GM18499 (cell line): Measurements from ENCODE around the gene NDUFA3.

Source experiments
- ATAC-seq: cut with Tn5 transposase; IDR thresholded peaks from one replicate; pipeline ENCODE4 v1.9.1; 2021; ENCODE audit warnings: moderate number of reproducible peaks; ENCODE audit not compliant: insufficient read depth, unreplicated experiment

Gene NDUFA3

DNA sequence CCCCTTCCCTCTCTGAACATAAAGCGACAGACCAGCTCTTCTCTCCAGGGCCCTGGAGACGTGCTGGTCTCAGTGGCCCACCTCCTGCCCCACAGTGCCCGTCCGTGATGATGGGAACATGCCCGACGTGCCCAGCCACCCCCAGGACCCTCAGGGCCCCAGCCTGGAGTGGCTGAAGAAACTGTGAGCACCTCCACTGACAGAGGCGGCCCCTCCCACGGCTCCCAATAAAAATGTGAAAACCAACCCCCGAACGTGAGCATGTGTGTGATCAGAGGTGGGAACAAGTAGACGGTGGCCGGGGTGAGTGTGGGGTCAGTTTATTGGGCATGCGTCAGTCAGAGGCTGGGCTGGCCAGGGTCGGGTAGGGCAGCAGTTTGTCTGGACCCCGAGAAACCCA, 4.1 kb downstream of the NDUFA3 start:
- no peak for ATAC-seq

DNA sequence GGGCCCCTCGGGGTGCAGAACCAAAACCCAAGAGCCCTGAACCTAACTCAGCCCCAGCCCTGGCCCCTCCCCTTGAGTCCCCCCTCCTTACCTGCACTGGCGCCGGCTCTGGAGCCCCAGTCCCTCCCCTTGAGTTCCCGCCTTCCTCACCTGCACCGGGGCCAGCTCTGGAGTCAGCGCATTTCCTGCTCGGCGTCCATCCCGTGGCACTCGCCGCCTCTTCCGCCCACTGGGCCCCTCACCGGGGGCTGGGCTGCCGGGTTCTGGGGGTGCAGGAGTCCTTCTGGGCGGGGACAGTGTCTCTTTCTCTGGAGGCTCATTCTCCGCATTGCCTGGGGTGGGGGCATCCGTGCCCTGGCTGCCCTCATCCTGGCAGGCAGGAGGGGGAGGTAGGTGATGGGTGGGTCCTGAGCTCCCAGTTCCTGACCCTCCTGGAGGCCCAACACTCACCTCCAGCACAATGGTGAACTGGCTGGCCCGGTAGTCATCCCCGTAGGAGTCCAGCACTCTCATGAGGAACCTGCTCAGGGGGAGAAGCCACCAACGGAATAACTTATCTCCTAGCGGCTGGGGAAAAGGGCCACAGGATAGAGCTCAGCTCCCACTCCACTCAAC, 5.3 kb downstream of the NDUFA3 start:
- no peak for ATAC-seq

DNA sequence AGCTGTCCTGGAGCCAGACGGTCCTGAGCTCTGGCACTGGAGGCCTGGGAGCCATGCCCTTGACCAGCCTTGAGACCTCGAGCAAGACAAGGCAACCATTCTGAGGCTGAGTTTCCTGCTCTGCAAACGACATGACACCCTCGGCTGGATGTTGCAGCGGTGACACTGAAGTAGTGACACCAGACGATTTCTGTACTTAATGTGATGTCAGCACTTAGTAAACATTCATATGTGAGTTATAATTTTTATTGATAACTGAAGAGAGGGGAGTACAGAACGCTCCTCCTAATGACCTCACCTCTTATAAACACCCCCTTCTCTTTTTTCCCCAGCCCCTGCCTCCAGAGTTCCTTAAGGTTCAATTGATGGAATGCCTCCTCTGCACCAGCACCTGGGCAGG, 5.8 kb downstream of the NDUFA3 start:
- ATAC-seq = no peak

DNA sequence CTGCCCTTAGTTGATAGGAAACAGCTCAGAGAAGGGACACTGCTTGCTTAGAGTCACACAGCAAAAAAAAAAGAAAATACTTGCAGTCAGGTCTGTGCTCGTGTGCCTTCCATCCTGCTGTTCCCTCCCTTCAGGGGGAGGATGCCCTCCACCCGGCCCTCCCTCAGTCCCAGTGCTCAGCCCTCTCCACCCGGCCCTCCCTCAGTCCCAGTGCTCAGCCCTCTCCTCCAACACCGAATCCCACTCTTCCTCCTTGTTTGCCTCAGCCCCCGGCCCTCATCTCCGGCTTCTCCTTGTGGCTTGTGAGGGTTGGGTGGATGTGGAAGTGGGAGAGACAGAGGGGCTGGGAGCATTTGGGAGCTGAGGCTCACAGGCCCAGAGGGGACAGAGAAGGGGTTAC, 7.0 kb downstream of the NDUFA3 start:
- no peak for ATAC-seq

DNA sequence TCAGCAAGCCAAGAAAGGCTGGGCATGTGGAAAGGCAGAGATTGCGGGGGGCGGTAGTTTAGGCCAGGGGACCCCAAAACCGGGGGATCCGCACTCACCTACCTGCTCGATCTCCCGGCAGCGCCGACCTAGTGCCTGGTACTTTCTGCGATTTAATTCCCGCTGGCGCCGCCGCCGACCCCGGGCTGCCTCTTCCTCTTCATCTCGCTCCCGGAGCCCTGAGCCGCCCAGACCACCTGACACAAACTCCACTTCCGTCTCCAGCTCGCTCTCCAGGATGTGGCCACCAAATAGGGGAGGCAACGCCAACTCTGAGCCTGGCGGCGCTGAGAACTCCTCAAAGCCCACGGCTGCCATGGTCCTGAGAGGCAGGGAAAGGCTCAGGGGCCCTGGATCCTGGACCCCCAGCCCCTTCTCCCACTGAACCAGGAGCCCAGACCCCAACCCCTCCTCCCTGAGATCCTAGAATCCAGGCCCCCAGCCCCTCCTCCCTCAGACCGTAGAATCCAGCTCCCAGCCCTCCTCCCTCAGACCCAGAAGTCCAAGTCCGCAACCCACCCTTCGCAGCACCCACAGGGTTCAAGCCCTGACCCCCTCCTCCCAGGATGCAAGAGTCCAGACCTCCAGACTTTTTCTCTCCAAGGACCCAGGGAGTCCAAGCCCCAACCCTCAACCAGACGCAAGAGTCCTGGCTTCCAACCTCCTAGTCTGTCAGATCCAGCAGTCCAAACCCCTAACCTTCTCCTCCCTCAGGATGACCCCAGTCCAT, 11.9 kb downstream of the NDUFA3 start:
- no peak for ATAC-seq

DNA sequence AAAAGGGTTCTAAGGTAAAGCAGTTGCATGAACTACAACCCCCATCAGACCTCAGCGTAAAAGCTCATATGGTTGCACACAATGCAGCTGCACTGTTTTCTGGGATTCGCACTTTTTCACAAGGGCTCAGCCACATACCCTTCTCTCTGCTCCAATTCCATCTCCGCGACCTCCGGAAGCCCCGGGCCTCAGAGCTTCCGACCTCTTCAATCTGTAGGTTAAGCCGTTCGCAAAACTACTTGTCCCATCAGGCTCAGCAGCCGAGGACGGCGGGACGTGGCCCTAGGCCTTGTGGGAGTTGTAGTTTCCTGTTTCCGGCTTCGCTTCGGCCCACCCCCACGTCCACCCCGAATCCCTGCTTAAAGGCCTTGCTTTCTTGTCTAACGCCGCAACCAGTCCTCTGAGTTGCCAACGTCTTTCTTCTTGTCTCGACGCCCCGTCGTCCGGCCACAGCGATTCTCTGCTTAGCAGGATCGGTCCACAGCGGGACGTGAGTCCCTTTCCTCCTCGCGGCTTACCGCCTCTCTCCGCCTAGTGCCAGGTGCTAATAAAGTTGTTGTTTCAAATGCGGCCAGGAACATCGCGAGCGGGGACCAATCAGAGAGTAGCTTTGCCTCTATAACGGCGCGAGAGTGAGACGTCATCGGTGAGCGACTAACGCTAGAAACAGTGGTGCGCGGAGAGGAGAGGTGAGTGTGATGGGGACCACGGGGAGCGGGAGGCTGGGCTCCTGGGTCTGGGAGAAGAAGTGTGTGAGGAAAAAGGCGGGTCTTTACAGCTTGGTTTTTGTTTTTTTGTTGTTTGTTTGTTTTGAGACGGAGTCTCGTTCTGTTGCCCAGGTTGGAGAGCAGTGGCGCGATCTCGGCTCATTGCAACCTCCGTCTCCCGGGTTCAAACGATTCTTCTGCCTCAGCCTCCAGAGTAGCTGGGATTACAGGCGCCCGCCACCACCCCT, 12.7 kb downstream of the NDUFA3 start, which contains the start of the genes PRPF31 and TFPT:
PRPF31 (plus strand) TSS at position 646 of the 955 bp plus-strand sequence. CDS start 2,525 bp downstream, outside the sequence.
TFPT (minus strand) TSS at position 549 of the 955 bp plus-strand sequence; CDS start at position 161, 388 bp downstream.
- peak; percentile 64 for ATAC-seq

DNA sequence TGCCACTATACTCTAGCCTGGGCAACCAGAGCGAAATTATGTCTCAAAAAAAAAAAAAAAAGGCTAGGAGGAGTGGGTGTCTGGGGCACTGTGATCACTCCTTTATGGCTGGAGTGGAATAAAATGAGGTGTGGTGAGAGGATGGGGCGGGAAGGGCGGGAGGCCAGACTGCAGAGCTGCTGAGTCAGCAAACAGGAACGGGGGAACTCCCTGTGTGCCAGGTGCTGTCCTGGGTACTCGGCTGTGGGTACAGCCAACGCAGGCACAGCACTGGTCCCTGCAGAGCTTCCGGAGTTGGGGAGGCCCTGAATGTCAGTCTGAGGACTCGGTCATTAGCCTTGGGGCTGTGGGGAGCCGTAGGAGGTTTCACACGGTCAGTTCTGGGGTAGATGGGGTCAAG, 18.6 kb downstream of the NDUFA3 start:
- no peak for ATAC-seq

DNA sequence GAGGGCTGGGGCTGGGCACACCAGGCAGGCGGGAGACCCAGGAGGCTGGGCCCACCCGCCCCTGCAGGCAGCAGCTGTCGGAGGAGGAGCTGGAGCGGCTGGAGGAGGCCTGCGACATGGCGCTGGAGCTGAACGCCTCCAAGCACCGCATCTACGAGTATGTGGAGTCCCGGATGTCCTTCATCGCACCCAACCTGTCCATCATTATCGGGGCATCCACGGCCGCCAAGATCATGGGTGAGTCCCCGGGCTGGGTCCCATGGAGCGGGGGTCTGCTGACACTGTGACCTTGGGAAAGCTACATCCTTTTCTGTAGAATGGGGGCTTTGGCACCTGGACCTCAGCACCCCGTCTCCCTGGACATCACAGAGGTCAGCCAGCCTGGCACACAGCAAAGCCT, 21.0 kb downstream of the NDUFA3 start:
- ATAC-seq = no peak

DNA sequence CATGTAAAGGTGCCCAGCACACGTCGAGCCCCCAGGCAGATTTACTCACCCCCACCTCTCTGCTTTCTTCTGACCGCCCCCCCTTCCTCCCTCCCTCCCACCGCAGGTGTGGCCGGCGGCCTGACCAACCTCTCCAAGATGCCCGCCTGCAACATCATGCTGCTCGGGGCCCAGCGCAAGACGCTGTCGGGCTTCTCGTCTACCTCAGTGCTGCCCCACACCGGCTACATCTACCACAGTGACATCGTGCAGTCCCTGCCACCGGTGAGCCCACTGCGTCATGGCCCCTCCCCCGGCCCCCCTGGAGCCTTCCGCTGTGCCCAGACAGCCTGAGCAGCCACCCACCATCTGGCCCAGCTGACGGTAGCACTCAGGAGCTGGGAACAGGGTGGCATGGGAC, 21.7 kb downstream of the NDUFA3 start:
- ATAC-seq = no peak

DNA sequence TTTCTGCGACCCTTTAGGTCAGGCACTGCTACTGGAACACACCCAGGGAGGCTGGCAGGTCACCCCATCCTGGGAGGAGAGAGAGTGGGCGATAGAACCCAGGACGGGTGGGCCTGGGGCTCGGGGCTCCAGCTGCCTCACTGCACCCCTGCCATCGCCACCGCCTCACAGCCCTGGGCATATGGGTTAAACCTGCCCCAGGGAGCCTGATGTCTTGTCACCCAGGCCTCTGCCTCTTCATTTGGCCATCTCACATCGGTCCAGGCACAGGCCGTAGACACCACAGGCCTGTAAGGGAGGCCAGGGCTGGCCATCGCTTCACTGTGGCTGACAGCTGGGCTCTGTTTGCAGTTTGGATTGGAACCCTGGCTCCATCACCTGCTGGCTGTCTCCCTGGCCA, 23.1 kb downstream of the NDUFA3 start:
- ATAC-seq = no peak

DNA sequence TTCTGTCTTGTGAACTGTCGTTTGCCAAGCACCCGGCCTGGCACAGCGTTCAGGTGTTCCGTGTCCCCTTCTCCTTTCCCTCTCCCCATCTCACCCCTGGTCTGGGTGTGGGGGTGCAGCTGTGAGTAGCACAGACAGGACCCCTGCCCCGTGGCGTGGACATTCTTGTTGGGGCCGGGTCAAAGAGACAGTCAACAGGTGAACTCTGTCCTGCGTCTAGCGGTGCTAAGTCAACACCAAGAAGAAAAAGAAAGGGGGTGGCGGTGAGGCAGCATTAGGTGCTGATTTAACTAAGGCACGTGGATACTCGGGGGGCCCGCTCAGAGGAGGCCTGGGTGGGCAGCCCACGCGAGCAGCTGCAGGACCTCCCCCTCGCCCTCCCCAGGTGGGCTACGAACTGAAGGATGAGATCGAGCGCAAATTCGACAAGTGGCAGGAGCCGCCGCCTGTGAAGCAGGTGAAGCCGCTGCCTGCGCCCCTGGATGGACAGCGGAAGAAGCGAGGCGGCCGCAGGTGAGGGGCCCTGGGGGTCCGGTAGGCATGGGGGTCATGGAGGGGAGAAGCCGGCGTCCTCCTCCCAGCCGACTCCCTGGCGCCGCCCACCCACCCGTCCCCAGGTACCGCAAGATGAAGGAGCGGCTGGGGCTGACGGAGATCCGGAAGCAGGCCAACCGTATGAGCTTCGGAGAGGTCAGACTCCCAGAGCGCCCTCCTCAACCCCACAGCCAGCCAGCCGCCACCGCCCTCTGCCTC, 25.2 kb downstream of the NDUFA3 start:
- no peak for ATAC-seq

DNA sequence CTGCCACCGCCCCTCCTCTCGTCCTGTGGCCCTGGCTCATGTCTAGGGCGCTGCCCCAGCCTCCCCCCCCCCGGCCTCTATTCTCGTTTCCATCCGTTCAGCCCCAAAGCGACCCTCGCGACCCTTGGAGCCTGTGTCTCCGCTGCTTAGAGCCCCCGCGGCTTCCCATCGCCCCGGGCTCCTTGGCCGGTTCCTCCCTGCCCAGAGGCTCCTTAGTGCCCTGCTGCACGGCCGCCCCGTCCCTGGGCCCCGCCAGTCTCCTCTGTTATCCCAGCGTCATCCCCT, 25.7 kb downstream of the NDUFA3 start:
- ATAC-seq = no peak

DNA sequence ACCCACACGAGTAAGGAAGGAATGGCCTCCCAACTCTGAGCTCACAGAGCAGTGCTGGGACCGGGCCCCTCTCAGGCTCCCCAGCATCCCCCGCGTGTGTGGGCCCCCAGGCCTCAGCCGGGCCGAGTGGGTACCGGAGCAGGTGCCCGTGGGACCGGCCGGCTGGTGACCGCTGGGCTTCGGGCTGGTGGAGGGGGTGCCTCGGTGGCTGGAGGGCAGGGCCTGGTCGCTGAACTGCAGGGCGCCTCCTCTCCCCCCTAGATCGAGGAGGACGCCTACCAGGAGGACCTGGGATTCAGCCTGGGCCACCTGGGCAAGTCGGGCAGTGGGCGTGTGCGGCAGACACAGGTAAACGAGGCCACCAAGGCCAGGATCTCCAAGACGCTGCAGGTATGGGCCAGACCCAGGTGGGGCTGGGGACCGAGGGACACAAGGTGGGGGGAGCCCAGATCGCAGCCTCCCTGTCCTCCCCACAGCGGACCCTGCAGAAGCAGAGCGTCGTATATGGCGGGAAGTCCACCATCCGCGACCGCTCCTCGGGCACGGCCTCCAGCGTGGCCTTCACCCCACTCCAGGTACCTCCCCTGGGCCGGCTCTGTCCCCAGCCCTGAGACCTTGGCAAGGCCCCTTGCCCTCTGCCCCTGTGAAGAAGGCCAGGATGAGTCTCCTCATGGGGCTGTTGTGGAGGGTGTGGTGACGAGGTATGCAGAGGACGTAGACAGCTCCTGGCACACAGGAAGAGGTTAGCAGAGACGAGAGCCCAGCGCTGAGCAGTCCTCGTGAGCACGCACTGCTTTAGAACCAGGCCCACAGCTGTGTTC, 26.4 kb downstream of the NDUFA3 start:
- ATAC-seq = no peak

DNA sequence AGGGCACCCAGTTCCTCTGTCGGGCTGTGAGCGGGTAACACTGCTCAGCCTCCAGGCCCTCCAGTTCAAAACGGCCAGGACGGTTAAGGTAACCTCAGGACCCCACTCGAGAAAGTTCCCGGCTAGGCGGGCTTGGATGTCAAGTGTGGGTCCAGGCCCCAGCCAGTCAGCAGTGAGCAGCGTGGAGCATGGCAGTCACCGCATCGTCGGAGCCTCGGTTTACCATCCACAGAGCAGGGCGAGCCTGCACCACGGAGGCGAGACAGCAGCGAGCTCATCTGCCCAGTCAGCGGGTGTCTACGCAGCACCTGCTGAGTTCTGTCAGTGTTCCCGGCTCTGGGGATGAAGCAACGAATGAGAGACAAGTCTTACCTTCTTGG, 27.0 kb downstream of the NDUFA3 start:
- no peak for ATAC-seq

DNA sequence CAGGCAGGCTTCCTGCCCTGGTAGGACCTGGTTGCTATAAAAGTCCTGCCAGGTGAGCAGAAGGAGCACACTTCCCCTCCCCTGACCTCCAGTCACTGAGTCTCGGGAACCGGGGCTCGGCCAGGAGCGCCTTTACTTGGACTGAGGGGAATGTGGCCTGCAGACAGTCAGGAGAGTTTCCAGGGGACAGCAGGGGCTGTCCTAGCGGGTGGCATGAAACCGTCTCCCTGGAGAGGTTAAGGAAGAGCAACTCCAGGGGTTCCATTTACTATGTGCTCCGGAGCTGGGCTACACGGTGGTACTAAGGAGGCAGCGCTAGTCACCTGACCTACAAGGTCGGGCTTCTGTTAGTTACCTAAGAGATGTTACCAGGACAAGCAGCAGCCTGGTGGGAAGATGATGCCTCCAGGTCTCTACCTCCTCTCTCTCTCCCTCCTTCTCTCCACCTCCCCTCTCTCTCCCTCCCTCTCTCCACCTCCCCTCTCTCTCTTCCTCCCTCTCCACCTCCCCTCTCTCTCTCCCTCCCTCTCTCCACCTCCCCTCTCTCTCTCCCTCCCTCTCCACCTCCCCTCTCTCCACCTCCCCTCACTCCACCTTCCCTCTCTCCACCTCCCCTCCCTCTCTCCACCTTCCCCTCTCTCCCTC, 30.8 kb downstream of the NDUFA3 start:
- ATAC-seq = no peak

DNA sequence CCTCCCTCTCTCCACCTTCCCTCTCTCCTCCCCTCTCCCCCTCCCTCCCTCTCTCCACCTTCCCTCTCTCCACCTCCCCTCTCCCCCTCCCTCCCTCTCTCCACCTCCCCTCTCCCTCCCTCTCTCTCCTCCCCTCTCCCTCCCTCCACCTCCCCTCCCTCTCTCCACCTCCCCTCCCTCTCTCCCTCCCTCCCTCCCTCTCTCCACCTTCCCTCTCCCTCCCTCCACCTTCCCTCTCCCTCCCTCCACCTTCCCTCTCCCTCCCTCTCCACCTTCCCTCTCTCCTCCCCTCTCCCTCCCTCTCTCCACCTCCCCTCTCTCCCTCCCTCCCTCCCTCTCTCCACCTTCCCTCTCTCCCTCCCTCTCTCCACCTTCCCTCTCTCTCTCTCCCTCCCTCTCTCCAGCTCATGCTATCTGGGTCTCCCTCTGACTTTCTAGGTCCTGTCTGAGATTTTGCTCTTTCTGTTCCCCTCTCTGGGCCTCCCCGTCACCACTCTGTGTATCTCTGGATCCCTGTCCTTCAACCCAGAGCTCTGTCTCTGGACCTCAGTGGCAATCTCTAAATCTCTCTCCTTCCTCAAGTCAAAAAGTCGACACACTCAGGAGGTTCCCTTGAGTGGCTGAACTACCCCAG, 31.4 kb downstream of the NDUFA3 start:
- ATAC-seq = no peak

DNA sequence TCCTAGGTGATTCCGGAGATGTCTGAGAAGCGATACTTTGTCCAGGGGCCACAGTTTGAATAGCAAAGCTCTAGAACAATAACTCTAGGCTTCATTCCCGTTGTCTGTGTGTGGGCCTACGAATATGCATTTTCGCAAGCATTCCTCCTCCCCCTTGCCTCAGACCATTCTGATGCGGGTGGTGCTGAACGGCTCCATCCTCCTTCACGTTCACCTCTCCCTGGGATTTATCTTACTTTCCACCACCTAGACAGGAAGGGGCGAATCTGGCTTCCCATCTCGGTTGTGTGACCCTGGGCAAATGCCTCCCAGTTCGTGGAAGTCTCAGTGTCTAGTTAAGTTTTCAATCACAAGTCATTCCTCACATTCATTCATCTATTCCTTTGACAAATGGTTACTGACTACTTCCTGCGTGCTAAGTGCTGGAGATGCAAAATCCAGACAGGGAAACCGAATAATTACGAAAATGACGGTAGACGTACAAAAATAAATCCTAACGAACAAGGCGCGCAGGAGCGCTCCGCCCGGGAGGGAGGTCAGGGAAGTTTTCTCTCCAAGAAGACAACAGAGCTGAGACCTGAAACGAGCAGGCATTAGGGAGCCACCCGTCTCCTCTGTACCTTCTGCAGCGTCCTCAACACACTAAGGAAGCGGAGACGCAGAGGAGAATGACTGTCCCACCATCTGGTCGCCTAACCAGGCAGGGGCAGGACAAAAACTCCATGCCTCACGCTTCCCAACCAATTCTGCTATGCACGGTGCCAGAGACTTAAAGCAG, 33.6 kb downstream of the NDUFA3 start:
- ATAC-seq = no peak
